Fibroblast of lung (primary cell): Measurements from ENCODE around the gene RPH3AL. TPM values are rescaled to one million over a fixed set of nuclear protein-coding genes. Genes with fewer than 3 reads are reported as not detected.

Experiments used
- polyA plus RNA-seq, 2 donors: library from polyadenylated mRNA; depleted of rRNA in 1 of 2; stranded (reverse) in 1 of 2; unstranded in 1 of 2; fragments of >200 nt; gene quantifications; 2 replicates each; pipeline ENCODE4 v1.2.1, GENCODE V29; 2011 to 2012; ENCODE audit warnings: missing spikeins in 1 of 2
- total RNA-seq: library from RNA; depleted of rRNA; stranded (reverse); fragments of >200 nt; gene quantifications from 2 replicates; pipeline ENCODE4 v1.2.1, GENCODE V29; 2014

RPH3AL gene
- total and polyA plus RNA-seq, 2 donors (not counting 1 experiment from before 2014, with no cell fraction given) = 0.49 to 3.0 TPM

Other genes with a start within 250 kb of the RPH3AL start
- not detected in 2 replicates for gene SCGB1C2, start 215.2 kb downstream of the RPH3AL start, total RNA-seq
- not detected in 2 replicates for gene SCGB1C2, start 215.2 kb downstream of the RPH3AL start, polyA plus RNA-seq
- not detected in 2 replicates for gene DOC2B, start 171.2 kb downstream of the RPH3AL start, total RNA-seq
- gene DOC2B, start 171.2 kb downstream of the RPH3AL start, polyA plus RNA-seq = not detected in 2 replicates
- 13.6 and 13.7 TPM in 2 replicates for gene RFLNB, start 93.1 kb upstream of the RPH3AL start, total RNA-seq
- gene RFLNB, start 93.1 kb upstream of the RPH3AL start, polyA plus RNA-seq = 6.9 and 12.1 TPM in 2 replicates